NCI-H1436 treated with DMSO at 0.1 percent for 48 hours (cell line): ENCODE results near the gene PDCD1.
"Not testable (repeated sequence)": the region's sequence is repeated elsewhere in the genome, so short reads cannot be mapped to it uniquely, and the experiment has no call there.

Experiments
- DNase-seq: peaks from one replicate; lab custom pipeline; 2025; lab: John Stamatoyannopoulos, UW

The PDCD1 gene

GRCh38 chr2:241858206-241859016 is at the start of gene PDCD1:
Gene PDCD1, minus strand, starts transcription at chr2:241858894. Its CDS starts 56 bp downstream, at chr2:241858838.
- no peak for DNase-seq

GRCh38 chr2:241907831-241908230 is 49.1 kb upstream of the PDCD1 start:
- DNase-seq, result not testable (repeated sequence)

GRCh38 chr2:241906826-241907570 is 48.3 kb upstream of the PDCD1 start:
- no peak for DNase-seq

GRCh38 chr2:241906378-241906770 is 47.7 kb upstream of the PDCD1 start:
- DNase-seq, result not testable (repeated sequence)

GRCh38 chr2:241905716-241906377 is 47.2 kb upstream of the PDCD1 start:
- no peak for DNase-seq

- DNase-seq, result no peak
These were observed 46.4 kb upstream of the PDCD1 start for GRCh38 chr2:241904791-241905710.

GRCh38 chr2:241904011-241904718 is 45.5 kb upstream of the PDCD1 start:
- no peak for DNase-seq

- no peak for DNase-seq
These were observed 44.7 kb upstream of the PDCD1 start for GRCh38 chr2:241903121-241904010.

GRCh38 chr2:241902357-241902991 is 43.8 kb upstream of the PDCD1 start:
- DNase-seq, result no peak

- DNase-seq, result no peak
These were observed 43.0 kb upstream of the PDCD1 start for GRCh38 chr2:241901500-241902351.

GRCh38 chr2:241901018-241901380 is 42.3 kb upstream of the PDCD1 start:
- DNase-seq, result no peak

GRCh38 chr2:241900251-241901017 is 41.7 kb upstream of the PDCD1 start:
- no peak for DNase-seq

- DNase-seq, result no peak
These were observed 40.0 kb upstream of the PDCD1 start for GRCh38 chr2:241898463-241899270.

- no peak for DNase-seq
These were observed 38.7 kb upstream of the PDCD1 start for GRCh38 chr2:241897231-241897916.

GRCh38 chr2:241896746-241897201 is 38.1 kb upstream of the PDCD1 start:
- DNase-seq, result no peak
